ENCODE data around the gene NOTO.

NOTO gene

GRCh38 chr2:73235315-73236028 lies 33.1 kb downstream of the NOTO start:
- no peak for DNase-seq

- DNase-seq: no peak
These were observed 34.8 kb downstream of the NOTO start for GRCh38 chr2:73237168-73237567.

DNA sequence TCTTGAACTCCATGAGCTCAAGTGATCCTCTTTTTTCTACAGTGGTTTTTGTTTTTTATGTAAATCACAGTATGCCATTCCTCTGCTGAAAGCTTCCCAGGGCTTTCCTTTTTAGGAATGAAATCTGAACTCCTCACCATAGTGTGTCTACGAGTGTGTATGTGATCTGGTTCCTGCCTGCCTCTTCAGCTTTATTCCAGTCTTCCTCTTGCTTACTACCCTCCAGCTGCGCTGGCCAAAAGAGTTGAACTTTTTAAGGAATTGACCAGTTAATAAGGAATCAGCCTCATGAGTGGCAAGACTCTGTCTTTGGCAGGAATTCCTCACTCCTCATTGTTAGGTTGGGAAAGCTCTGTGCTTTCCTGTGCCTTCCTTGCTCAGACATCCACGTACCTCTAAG lies 35.8 kb downstream of the NOTO start:
- DNase-seq: no peak

GRCh38 chr2:73238976-73239375 lies 36.6 kb downstream of the NOTO start:
- DNase-seq: no peak

DNA sequence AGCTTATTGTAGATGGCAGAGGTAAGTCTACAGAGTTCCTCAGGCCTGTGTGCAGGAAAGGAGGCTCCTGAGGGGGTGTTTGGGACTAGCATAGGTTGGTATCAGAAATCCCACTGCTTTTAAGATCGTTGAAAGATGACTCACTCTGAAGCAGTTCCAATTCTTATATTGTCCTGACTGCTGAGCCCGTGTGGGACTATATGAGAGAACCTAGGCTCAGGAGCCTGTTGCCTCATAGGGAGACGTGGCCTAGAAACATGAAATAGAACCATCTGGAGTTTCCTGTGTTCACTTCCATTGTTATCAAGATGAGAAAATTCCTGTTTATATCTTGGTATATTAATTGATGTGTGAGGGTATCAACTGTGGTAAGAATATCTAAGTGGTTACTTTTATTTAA lies 37.4 kb downstream of the NOTO start:
- no peak for DNase-seq

DNA sequence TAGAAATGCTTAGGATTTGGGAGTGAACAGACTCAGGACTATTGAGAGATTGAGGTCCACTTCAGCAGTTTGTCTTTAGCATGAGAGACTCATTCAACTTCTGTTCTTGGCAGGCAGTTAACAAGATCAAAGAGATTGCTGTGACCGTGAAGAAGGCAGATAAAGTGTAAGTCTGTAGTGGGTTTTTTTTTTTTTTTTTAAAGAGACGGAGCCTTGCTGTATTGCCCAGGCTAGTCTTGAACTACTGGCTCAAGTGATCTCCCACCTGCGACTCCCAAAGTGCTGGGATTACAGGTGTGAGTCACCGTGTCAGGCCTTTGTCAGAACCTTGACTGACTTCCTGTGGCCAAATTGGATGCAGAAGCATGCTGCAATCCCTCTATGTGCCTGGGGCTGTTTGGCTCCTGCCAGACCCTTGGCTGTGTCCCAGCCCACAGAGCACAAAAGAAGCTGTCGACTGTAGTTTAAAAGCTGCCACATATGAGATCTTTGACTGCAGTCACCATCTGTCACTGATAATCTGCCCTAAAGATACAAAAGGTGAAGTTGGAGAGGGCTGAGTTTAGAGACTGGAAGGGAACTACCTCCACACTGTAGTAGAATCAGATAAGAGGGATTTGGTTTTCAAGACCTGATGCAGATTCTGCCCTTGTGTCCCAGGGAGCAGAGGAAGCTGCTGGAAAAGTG lies 41.7 kb downstream of the NOTO start:
- peak; percentile 97 for DNase-seq

DNA sequence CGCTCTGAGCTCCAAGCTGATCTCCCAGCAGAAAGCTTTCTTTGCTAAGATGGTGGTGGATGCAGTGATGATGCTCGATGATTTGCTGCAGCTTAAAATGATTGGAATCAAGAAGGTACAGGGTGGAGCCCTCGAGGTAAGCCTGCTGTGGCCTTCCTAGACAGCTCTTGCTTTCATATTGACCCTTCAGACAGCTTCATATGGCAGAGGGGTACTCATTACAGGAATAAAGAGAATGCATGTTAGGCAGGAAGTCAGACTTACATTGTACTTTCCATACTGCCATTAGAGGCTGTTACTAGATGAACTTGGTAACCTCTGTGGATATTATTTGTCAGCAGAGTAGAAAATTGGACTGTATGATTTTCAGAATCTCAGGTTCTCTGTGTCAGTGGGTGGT lies 42.2 kb downstream of the NOTO start:
- DNase-seq: no peak

DNA sequence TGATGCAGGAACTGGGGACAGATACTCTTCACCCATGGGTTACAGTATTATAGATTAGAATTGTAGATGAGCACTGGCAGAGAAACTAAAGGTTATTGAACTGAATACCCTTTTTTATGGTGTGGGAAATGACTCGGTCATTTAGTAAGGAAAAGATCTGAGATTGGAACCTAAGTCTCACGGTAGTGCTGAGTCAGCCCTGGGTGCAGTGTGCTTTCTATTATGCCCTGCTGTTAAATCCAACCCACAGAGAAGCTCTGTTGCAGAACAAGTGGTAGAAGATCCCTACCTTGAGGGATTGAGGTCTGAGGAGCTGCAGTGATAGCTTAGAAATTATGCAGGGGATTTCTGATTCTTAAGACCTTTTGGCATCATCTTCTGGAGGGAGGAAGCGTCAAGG lies 44.5 kb downstream of the NOTO start:
- DNase-seq: no peak

DNA sequence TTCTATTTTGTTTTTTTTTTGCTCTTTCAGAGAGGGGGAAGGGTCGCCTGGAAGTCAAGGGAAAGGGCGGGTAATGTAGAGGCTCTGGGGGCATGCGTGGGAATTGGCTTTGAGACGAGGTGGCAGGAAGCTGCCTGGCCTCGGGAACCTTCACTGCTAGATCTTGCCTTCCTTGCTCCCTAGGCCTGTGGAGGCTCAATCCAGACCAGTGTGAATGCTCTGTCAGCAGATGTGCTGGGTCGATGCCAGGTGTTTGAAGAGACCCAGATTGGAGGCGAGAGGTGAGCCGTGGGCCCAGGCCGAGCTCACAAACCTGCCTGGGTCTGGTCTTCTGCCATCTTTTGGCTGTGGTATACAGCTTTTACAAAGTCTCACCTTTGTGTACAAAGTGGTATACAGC lies 47.3 kb downstream of the NOTO start:
- DNase-seq: no peak

DNA sequence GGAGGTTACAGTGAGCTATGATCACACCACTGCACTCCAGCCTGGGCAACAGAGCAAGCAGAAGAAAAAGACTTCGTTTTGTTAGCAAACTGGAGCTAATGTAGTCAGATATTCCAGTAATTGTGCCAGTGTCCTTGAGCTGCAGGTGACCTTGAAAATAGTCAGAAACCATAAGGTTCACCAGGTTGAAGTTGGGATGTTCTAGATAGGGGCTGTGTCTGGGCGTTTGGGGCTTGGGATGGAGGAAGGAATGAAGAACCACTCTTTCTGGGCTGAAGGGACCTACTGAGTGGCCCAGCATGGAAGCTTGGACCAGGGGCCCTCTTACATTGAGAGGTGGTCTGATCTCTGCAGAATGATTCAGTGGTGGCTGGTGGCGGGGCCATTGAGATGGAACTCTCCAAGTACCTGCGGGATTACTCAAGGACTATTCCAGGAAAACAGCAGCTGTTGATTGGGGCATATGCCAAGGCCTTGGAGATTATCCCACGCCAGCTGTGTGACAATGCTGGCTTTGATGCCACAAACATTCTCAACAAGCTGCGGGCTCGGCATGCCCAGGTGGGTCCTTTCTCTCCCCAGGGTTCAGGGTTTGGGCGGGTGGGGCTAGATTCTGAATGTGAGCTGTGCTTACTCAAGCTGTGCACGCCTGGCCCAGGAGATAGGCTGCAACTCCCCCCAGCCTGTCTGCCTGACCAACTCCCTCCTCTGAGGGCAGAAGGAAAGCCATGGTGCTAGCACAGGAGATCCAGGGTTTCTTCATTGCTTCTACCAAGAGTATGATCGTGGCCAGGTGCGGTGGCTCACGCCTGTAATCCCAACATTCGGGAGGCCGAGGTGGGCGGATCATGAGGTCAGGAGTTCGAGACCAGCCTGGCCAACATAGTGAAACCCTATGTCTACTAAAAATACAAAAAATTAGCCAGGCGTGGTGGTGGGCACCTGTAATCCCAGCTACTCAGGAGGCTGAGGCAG lies 48.8 kb downstream of the NOTO start:
- DNase-seq: no peak

DNA sequence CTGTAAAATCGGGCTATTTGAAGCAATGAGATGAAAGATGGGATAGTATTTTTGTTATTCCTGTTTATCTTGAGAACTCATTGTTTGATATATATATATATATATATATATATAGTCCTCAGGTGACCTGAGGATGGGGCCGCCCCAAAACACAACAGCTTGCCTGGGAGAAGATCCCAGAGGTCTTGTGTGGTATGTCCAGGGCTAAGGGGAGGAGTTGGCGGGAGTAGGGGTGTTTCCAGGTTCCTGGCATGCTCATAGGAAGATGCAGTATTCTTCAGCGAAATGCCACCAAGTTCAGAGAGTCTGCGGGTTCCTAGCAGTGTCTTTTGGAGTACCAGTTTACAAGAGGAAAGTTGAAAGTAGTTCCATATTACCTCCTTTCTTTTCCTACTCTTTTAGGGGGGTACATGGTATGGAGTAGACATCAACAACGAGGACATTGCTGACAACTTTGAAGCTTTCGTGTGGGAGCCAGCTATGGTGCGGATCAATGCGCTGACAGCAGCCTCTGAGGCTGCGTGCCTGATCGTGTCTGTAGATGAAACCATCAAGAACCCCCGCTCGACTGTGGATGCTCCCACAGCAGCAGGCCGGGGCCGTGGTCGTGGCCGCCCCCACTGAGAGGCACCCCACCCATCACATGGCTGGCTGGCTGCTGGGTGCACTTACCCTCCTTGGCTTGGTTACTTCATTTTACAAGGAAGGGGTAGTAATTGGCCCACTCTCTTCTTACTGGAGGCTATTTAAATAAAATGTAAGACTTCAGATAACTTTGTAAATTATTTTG lies 50.1 kb downstream of the NOTO start:
- DNase-seq: no peak

GRCh38 chr2:73253400-73253799 lies 51.0 kb downstream of the NOTO start:
- no peak for DNase-seq

- DNase-seq: no peak
These were observed 51.5 kb downstream of the NOTO start for GRCh38 chr2:73253901-73254300.

GRCh38 chr2:73254343-73255006 lies 52.1 kb downstream of the NOTO start:
- no peak for DNase-seq

DNA sequence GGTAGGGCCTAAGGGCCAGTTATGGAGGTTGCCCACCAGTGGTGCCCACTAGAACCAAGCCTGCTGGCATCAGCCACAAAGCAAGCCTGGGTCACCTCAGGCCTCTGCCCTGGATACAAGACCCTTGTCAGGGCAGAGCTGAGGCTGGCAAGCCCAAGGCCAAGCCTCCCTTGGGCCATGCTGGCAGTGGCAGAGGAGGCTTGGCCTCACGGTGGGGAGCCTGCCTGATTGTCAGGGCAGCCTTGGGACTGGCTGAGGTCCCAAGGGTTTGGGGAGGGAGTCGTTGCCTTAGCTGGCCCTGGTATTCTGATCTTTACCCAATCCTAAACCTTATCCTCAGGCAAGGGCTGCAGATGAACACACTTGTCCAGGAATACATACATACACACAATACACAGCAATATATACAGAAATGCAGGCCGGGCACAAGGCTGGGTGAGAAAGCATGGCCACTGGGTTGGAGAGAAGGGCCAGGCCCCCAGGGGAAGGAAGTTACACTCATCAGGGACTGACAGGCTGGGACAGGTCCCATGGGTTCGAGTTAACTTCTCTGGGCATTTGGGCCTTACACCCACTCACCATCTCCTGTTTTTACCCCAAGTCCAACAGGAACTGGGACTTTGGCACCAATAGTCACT lies 52.8 kb downstream of the NOTO start:
- no peak for DNase-seq

DNA sequence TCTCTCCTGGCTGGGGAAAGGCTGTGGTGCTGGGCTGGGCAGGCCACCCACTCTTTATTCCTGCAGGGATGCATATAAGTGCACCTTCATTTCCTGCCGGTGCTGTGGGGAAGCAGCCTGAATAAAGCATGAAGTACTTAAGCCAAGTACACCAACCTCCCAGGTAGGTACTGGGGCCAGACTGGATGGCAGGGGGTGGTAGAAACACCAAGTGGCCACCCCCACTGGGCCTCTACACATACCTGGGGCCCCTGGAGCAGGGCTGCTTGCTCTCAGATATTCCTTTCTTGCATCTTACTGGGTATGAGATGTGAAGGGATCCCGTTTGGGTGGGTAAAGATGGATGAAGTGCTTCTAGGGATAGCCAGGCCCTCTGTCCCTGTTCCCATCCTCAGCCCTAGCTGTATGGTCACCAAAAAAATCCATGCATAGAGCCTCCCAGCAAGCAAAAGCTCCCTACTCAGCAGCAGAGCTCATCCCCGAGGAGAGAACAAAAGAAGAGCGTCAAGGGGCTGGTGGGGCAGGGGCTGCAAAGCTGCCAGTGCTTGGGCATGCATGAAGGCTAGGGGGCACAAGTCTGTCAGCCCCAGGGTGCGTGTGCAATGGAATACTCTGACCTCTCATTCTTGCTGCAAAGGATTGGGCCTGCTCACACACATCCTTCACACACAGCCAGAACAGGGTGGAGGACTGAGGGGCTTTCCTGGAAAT lies 53.7 kb downstream of the NOTO start:
- DNase-seq: no peak

GRCh38 chr2:73256618-73256922 lies 54.2 kb downstream of the NOTO start:
- DNase-seq: no peak

DNA sequence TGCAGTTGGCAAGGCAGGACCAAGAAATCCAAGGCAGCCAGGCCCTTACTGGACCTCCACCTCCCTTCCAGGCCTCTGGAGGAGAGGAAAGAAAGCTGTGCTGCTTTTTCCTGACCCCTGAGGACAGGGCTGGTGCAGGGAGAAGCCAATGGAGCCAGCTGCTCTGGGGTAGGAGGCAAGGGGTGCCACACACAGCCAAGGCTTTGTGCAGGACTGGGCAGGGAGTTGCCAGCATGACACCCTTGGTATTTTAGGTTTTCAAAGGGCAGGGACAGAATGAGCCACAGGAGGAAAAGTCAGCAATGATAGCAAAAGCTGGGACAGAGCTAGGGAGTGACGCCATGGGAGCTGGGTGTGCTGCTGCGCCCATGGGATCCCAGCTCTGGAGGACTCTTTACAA lies 54.6 kb downstream of the NOTO start:
- DNase-seq: no peak

- DNase-seq: no peak
These were observed 55.2 kb downstream of the NOTO start for GRCh38 chr2:73257425-73258125.

DNA sequence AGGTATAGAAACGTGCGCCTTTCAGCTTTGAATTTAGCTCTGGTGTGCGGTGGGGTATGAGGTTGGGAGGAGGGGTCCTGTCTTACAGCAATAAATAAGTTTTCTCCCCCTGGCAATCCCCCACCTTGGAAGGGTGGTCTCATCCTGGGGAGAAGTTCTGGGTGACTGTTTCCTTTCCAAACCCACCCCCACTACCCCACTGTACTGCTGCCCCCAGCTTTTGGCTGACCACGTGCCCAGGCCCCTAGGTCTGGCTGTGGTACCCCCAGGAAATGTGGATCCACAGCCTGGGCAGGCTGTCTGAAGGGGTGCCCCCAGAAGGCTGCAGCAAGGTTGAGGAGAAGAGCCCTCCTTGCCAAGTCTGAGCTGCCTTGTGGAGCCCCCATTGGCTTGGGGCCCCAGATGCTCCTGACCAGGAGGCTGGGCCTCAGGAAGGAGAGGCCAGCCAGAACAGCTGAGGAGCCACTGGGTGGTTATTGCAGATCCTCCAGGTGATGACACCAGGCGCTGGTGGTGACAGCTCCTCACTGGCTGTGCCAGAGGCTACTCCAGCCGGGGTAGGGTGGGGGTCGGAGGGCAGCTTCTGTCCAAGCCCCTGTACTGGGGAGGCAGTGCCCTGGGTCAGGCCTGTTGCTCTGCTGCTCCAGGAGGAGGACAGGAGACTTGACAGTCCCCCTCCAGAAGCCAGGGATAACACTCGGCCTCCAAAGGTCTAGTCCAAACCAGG lies 56.0 kb downstream of the NOTO start:
- DNase-seq: no peak

Measured in islet precursor cell (in vitro differentiated cells).